HG02852 (cell line): ENCODE data around the gene FAM180A.
"Not testable (repeated sequence)": the region's sequence is repeated elsewhere in the genome, so short reads cannot be mapped to it uniquely, and the experiment has no call there.

ENCODE experiments used
- ATAC-seq: cut with Tn5 transposase; IDR thresholded peaks from one replicate; pipeline ENCODE4 v1.9.1; 2021; ENCODE audit warnings: mild to moderate bottlenecking, moderate library complexity; ENCODE audit not compliant: unreplicated experiment

Gene FAM180A

DNA sequence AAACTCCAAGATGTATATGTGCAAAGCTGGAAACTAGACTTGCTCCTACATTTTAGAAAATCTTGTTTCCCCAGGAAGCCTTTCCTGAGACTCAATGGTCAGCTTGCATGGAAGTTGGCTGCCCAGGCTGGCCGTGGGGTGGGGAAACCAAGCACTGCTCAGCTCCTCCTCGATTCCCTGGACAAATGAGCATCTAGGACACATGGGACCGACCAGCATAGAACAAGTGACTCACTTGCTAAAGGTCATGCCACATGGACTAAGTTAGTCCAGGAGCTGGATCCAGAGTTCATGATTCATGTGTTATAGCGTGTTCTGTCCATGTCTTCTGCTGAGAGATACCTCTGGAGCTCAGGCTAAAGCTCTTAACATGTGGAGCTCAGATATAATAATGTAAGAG lies 6.2 kb downstream of the FAM180A start:
- ATAC-seq, result no peak

DNA sequence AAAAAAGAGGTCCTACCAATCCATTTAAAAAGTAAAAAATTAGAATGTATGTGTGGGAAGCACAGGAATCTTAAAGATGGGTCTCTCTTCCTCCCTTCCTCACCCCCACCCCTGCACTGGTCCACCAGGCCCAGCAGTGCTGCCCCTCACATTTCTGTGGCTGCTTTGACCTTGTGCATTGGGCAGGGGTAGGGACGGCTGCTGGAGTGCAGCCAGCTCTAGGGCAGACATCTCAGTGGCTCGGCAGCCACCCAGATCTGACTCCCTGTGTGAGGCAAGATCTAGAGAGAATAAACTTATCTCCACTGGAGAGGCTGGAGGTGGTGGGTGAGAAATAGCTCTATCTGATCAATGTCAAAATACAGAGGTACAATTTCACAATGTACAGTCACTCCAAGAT lies 6.7 kb downstream of the FAM180A start:
- no peak for ATAC-seq

DNA sequence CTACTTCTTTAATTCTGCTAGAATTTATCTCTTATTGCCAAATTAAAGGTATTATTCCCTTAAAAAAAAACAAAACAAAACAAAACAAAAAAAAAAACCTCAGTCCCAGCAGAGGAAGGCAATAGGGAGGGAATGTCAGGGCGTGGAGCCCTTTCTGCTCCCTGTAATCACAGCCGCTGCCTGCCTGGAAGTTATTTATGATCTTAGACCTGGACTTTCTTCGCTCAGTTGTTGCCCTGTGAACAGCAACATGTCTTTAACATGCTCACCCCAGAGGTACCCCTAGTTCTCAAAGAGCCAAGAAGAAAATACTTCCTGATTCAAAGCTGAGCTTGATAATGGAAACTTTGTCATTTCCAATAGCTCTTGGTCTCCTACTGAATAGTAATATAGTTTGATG lies 7.7 kb downstream of the FAM180A start:
- no peak for ATAC-seq

DNA sequence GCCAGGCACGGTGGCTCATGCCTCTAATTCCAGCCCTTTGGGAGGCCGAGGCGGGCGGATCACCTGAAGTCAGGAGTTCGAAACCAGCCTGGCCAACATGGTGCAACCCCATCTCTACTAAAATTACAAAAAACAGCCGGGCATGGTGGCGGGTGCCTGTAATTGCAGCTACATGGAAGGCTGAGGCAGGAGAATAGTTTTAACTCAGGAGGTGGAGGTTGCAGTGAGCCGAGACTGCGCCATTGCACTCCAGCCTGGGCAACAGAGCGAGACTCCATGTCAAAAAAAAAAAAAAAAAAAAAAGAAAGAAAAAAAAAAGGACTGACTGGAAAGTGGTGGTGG lies 11.3 kb downstream of the FAM180A start:
- ATAC-seq, result not testable (repeated sequence)

DNA sequence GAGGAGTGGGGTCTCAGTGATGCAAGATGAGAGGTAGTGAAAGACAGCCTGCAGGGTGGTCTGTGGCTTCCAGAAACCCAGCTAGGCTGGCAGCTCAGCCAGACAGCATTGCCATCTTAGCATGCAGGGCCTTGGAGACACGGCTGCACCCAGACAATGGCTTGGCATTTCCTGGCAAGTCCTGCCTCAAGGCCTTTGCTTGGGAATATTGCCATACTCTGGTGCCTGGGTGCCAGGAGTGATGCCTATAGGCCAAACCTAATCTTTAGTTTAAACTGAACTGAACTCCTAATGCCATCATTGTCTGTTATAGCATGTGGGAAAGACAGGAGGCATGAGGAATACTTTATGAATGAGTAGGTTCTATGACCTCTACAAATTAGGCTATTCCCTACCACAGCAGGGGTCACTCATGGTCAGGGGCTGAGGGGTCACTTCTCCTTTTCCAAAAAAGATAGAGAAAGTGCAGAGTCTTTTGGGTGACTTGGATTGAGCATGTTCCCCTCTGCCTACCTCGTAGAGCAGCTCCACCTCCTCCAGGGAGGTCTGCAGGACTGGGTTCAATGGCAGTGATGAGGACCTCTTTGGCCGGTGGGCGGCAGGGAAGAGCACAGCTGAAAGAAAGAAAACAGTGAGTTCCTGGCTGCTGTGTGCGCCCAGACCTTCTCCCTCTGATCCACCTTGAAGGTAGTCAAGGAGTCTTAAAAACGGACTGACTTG lies 11.9 kb downstream of the FAM180A start:
- no peak for ATAC-seq

DNA sequence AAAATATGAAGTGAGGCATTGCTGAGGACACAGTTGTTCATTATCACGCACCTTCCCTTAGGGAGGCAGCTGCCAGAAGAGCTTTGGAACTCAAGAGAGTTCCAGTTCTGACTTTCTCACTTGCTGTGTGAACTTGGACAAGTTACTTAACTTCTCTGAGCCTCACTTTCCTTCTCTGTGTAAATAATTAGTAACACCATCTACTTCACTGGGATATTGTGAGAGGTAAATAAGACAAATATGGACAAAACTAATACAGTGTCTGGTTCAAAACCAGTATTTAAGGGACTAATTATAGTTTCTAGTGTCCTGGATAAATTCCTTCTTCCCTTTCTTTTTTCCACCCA lies 14.3 kb downstream of the FAM180A start:
- no peak for ATAC-seq

DNA sequence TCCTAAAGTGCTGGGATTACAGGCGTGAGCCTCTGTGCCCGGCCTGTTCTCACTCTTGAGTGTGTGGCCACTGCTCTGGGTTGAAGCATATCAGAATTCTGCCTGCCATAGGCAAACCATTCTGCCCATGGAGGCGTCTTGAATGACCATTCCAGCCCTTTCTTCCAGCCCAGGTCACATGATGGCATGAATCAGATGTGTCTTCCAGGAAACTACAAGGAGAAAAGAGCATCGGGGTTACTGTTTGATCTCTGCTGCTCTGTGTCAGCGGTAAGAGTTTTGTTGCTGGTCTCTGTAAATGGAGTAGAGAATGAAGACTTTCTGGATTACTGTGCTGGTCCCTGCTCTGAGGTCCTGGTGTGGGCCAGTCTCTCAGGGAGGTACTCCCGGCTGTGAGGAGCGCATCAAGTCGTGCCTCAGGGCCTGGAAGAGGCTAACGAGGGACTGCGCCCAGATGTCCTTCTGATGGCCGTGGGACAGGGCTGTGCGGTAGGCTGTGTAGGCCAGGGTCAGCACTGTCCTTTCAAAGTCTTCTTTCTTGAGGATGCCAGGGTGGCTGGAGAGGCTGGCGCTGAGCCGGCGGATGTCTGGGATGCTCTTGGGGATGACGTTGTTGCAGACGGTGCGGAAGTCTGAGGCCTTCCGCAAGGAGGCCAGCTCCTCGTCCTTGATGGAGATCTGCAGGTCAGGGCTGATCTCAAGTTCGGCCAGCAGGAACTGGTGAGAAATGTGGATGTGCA lies 14.8 kb downstream of the FAM180A start:
- ATAC-seq, result no peak

DNA sequence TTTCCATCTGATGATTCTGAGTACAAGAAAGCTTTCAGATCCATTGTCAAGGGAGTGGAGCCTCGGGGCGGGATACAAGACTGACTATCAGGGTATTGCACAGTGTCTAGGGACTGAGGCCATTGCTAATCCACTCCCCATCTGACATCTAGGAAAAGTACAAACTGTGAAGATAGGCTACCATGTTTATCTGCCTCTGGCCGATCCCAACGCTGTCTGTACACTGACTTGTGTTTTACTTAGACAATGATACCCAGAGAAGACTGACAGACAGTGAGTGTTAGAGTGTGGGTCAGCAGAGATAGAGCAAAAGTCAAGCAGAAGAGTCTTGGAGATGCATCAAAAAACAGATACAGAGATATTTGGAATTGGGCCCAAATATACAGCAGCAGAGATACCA lies 17.5 kb downstream of the FAM180A start:
- ATAC-seq, result no peak

DNA sequence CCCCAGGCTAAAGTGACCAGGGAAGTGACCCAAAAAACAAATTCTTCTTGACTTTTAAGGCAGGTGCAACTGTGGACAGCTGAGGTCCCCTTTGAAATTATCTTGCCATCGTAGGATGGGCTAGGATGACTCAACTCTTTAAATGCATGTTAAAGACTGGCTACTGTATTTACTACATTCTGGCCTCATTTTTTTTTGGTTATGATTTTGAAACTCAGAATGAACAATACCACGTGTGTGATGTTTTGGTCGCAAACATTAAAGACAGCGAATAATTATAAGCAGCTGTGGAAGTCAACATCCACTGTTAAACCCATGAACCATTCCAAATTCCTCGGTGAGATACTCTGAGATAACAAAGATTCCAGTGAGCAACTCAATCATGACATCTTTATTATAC lies 19.4 kb downstream of the FAM180A start:
- no peak for ATAC-seq

DNA sequence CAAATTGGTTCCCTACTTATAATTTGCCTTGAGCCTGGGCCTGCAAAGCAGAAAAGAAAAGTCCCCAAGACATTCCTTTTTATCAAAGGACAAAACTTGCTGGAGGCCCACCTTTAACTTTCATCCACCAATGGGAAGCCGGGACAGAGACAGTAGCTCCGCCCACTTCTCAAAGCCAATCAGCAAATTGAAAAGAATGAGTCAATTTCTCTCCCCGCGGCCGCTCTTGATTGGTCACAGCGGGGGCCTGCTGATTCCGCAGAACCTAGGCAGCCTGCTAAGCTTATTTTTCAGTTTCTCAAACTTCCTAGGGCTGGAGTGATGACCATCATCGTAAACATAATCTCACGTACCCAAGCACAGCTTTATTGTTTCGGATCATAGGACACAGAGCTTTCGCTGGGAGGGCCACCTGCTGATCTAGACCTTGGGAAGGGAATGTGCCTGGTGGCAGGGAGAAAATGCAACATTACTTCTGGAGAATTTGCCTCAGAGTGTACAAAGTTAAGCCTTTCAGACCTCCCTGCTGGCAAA lies 20.4 kb downstream of the FAM180A start, which contains the start of gene SLC13A4:
Gene SLC13A4, minus strand, starts transcription at position 51 of the 534 bp plus-strand sequence. CDS start 690 bp downstream, outside the sequence.
- no peak for ATAC-seq

DNA sequence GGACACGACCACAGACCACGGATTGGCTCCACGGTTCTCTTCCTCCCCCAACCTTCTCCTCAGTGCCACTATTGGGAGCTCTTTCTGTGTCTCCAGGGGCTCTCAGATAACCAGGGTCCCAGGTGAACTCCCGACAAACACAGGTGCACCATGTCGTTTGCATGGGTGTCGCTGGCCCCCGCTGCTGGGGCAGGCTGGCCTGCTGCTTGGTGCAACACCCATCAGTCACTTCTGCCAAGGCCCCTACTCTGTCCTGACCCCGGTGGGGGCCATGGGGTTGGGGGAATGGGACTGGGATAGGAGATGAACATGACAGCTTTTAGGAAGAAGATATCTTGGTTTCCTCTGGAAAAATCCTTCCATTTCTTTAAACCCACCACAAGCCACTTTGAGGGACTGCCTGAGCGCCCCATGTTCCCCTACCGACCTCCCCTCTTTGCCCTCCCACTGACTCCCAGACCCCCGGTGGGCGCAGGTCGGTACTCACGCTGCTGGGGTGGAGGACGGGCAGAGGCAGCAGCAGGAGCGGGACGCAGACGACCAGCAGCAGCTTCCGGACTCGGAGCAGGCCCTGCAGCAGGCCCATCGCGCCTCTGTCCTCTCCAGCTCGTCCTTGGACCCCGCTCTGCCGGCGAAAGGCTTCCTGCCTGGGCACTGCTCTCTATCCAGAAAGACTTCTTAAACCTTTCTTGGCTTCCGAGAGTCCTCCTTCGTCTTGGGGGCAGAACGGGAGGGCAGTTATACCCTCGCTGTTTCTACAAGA lies 21.5 kb downstream of the FAM180A start:
- ATAC-seq, result no peak

DNA sequence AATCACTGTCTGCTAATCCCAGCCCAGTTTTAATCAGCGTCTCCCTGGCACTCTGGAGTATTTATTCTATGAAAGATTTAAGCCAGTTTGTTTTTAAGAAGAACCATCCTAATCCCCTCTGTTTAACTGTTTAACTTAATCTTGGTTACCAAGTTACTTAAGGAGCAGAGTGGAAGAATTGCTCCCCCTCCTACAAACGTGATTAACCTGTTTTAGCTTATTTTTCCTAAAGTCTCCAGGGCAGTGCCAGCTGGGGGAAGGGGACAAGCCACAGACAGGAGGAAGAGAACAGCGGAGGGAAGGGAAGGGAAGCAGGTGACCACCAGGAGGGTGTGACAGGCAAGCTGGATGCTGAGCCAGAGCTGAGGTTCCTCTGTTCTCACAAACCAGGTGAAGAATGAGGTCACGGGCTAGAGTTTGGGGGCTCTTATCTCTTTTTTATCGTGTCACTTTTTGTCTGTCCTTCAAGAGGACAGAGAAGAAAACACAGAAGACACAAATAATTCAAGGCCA lies 22.3 kb downstream of the FAM180A start:
- ATAC-seq, result no peak

DNA sequence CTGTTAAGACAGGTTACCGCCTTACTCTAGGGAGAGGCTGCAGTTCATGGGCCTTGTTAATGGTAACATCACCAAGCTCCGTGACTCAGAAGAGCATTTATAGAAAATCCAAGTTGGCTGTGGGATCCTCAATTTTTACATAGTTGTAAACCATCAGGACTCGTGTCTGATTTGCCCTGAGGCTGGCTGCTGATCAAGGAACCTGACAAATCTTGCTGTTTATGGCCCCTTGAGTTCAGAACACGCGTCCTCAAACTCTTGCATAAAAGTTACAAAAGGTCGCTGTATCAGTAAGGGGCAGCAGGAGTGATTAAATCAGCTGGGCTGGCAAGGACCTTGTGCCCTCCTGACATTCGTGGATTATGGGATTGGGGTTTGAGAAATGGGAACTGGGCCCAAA lies 25.2 kb downstream of the FAM180A start:
- ATAC-seq, result no peak

DNA sequence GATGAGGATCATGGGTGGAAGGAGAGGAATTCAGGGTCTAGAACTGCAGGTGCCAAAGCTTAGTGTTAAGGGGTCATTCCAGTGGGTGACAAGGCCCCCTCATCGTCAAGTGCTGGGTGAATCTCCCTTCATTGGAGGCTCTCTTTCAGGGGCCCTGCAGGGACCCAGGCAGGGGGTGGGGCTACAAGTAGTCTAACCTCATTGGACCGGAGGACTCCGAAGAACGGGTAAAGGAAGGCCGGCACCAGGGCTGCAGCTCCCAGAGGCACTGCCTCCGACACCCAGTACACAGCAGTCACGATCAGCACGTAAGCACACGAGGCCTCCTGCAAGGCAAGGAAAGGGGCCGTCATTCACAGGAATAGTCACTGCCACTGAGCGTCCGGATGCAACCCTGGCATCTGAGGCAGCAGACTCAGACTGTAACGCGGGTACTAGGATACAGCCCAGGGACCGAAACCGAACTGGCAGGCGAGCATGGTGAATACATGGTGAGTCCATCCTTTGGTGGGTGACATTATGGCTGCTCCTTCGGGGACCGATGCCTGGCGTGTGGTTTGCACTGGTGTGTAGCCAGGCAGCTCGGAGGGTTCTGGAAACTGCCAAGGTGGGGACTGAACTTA lies 27.3 kb downstream of the FAM180A start:
- no peak for ATAC-seq

DNA sequence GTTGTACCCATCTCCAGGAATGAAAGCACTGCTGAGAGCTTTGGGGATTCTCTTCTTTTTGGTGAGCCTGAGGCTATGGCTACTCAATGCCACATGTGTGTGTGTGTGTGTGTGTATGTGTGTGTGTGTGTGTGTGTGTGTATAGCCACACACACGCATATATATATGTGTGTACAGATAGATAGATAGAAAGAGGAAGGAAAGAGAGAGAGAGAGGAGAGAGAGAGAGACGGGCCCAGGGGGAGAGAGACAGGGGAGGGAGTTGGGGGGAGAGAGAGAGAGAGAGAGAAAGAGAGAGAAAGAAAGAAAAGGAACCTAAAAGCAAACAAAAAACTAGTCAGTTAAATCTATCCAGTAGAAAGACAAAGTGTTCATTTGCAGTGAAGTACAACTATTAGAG lies 28.9 kb downstream of the FAM180A start:
- no peak for ATAC-seq

DNA sequence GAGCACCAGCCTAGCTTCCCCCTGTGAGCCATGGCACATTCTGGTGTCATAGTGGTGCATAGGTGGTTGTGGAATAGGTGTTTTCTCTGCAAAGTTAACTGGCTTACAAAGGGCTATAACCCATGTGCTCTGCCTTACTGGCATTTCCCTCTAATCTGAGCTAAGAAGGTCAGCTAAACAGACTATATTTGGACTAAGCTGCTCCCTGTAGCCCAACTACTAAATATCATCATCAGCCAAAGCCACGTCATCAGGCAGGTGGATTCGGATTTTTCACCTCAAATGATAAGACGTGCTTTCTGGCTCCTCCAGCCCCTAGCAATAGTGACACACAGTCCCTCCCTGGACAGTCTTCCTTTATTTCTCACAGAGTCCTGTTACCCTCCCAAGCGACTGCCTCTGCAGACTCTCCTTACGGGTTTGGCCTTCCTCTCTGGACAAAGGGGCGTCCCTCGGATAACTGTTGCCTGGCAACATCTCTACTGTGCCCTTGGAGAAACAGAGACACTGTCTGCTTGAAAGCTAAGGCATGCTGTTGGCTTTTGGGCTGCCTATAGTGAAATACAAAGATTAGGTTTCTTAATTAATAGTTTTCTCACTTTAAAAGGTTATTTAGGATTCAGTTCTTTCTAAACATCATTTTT lies 29.7 kb downstream of the FAM180A start:
- ATAC-seq, result no peak

DNA sequence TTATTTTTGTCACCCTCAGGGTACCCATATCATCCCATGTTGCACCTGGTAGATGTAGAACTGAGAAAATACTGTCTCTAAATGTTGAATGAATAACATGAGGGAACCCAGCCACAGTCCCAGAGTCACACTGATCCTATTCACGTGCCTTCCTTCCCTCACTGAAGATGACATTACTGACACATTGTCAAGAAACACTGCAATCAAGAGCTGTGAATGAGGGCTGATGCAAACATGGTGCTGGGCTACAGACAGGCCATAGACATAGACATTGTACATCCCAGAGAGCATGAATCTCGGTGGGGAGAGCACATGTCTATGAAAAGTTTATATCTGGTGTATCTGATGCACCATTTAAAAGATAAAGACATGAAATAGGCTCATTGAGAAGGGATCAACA lies 30.4 kb downstream of the FAM180A start:
- ATAC-seq, result no peak

DNA sequence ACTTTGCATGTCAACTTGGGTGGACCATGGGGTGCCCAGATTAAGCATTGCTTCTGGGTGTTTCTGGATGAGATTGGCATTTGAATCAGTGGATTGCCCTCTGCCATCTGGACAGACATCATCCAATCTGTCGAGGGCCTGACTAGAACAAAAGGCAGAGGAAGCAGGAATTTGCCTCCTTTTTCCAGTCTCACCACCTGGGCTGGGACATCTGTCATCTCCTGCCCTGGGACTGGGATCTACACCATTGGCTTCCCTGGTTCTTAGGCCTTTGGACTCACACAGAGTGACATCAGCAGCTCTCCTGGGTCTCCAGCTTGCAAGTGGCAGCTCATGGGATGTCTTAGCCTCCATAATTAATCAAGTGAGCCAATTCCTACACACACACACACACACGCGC lies 30.9 kb downstream of the FAM180A start:
- ATAC-seq, result no peak

DNA sequence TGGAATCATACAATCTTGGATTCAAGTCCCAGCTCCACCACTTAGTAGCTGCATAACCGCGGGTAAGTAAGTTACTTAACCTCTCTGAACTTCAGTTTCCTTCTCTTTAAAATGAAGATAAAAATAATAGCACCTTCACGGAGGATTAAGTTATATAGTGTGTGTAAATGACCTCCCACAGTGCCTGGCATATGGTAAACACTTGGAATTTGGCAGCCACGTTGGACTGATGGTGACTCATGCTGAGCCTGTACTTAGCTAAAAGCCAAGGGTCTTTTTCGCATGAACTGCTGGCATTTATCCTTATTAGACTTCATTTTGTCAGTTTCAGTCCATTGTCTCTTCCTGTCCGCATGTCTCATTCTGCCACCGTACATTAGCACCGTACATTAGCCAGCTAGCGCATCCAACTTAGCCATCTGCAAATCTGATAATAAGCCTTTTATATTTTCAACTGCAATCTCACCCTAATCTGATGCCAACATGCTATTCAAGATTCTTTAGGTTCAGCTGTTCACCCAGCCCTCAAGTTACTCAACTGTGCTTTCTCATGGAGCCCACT lies 31.9 kb downstream of the FAM180A start:
- ATAC-seq, result no peak

DNA sequence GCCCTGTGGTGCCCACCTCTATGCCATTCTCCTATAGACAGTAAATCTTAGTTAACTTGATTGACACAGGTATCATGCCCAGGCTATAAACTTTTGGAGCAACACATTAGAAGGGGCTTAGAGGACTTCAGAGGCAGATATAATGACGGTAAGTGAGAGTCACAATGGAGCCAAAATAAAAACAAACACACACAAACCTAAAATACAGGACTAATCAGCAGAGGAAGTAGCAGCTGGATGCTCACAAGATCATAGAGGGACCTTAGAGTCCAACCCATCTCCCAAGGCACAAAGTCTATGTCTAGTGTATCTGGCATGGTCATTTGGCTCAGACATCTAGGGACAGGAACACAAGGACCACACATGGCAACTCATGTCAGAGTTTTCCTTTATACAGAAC lies 32.9 kb downstream of the FAM180A start:
- ATAC-seq, result no peak
